ENCODE data around the gene RAD51B.

The RAD51B gene

DNA sequence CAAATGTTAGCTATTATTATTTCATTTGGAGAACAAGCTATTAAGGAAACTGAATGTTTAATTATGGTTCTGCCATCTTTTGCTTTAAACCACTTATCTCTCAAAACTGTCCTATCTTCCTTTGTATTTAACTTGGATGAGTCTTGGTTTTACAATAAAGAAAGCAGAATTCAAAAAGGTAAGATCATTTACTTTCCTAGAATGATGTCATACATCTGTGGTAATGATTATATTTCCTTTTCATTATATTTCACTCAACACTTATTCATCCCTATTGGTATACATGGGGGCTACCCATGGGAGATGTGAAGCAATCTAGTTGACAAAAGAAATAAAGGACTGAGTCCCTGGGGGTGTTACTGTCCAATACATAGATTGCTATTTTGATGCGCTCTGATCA lies 516.6 kb downstream of the RAD51B start:
- H3K27me3 ChIP-seq (replicated peaks; ENCODE audit: control insufficient read depth, insufficient read depth, low read length) = no peaks in the 10 kb centered on the region
- DNase-seq (ENCODE audit: extremely low read depth, insufficient read length) = no peak
- H3K4me3 ChIP-seq (replicated peaks; ENCODE audit: low read depth, low read length) = no peak overlapping the region
- no peaks in the 10 kb centered on the region for H3K36me3 ChIP-seq (ENCODE audit: control insufficient read depth, insufficient read depth, low read length)
- TF ChIP-seq, protein P1, sequence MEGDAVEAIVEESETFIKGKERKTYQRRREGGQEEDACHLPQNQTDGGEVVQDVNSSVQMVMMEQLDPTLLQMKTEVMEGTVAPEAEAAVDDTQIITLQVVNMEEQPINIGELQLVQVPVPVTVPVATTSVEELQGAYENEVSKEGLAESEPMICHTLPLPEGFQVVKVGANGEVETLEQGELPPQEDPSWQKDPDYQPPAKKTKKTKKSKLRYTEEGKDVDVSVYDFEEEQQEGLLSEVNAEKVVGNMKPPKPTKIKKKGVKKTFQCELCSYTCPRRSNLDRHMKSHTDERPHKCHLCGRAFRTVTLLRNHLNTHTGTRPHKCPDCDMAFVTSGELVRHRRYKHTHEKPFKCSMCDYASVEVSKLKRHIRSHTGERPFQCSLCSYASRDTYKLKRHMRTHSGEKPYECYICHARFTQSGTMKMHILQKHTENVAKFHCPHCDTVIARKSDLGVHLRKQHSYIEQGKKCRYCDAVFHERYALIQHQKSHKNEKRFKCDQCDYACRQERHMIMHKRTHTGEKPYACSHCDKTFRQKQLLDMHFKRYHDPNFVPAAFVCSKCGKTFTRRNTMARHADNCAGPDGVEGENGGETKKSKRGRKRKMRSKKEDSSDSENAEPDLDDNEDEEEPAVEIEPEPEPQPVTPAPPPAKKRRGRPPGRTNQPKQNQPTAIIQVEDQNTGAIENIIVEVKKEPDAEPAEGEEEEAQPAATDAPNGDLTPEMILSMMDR (IDR thresholded peaks at IDR 0.05; ENCODE audit: insufficient read depth, low read length, poor library complexity, severe bottlenecking) = no peak

- Histone ChIP-seq H3K27me3 (replicated peaks; ENCODE audit: control insufficient read depth, insufficient read depth, low read length) (no peaks in the 10 kb centered on the region), H3K4me3 (replicated peaks; ENCODE audit: low read depth, low read length) (no peak overlapping the region), H3K36me3 (ENCODE audit: control insufficient read depth, insufficient read depth, low read length) (no peaks in the 10 kb centered on the region)
- DNase-seq (ENCODE audit: extremely low read depth, insufficient read length) = no peak
- TF ChIP-seq, protein P1 (IDR thresholded peaks at IDR 0.05; ENCODE audit: insufficient read depth, low read length, poor library complexity, severe bottlenecking) = no peak
Observed at GRCh38 chr14:68337279-68337678, 517.7 kb downstream of the RAD51B start.

DNA sequence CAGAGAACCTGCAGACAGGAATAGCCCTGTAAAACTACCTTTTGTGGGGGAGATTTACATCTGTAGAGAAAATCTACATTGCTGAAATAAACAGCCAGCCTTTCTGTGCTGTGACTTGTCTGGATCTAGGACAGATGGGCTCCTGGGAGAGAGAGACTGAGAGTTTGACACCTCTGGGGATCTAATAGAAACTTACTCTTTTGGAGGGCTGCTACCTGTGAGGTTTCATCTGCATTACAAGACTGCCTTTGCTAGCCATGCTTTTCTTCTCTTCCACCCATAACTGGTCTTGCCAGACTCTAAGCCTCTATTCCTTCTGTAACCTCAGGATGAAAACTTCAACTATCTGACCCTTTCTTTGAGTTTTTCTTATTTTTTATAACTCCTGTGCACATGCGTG lies 520.7 kb downstream of the RAD51B start:
- H3K36me3 ChIP-seq (ENCODE audit: control insufficient read depth, insufficient read depth, low read length) = no peaks in the 10 kb centered on the region
- H3K27me3 ChIP-seq (replicated peaks; ENCODE audit: control insufficient read depth, insufficient read depth, low read length) = no peaks in the 10 kb centered on the region
- TF ChIP-seq, protein P1 (IDR thresholded peaks at IDR 0.05; ENCODE audit: insufficient read depth, low read length, poor library complexity, severe bottlenecking) = no peak
- H3K4me3 ChIP-seq (replicated peaks; ENCODE audit: low read depth, low read length) = no peak overlapping the region
- no peak for DNase-seq (ENCODE audit: extremely low read depth, insufficient read length)

DNA sequence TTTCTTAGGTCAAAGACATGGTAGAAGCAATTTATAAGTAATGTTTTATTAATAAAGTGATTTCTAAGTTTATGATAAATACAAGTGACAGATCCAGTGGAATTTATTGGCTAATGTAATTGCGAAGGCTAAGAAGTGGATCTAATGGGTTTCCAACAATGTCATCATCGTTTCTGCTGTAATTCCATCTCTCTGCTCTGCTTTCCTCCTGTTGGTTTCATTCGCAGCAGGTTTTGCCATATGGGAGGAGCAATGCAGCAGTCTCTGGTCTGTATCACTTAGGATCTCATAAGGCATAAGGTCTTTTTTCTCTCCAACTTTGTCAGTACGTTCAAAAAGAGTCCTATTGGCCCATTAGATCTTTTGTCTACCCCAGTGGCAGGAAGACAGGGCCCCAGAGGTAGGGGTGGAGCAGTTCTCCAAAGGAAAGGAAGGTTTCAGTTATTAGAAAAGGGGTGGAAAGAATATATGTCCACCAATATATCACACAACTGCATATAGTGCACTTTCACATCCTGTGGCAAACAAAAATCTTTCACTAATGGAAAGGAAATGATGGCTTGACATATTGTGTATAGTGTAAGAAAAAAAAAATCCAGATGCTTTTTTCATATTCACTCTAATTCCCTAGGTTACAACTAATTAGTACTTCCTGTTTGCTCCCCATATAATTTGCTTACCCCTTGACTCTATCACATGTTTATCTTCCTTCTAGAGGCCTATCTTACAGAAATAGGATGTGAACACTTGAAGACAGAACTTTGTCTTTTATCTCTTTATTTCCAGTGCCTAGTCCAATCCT lies 522.0 kb downstream of the RAD51B start:
- H3K27me3 ChIP-seq (replicated peaks; ENCODE audit: control insufficient read depth, insufficient read depth, low read length) = no peaks in the 10 kb centered on the region
- no peaks in the 10 kb centered on the region for H3K36me3 ChIP-seq (ENCODE audit: control insufficient read depth, insufficient read depth, low read length)
- DNase-seq (ENCODE audit: extremely low read depth, insufficient read length) = peak; percentile 70
- TF ChIP-seq, protein P1 (IDR thresholded peaks at IDR 0.05; ENCODE audit: insufficient read depth, low read length, poor library complexity, severe bottlenecking) = no peak
- no peak overlapping the region for H3K4me3 ChIP-seq (replicated peaks; ENCODE audit: low read depth, low read length)

DNA sequence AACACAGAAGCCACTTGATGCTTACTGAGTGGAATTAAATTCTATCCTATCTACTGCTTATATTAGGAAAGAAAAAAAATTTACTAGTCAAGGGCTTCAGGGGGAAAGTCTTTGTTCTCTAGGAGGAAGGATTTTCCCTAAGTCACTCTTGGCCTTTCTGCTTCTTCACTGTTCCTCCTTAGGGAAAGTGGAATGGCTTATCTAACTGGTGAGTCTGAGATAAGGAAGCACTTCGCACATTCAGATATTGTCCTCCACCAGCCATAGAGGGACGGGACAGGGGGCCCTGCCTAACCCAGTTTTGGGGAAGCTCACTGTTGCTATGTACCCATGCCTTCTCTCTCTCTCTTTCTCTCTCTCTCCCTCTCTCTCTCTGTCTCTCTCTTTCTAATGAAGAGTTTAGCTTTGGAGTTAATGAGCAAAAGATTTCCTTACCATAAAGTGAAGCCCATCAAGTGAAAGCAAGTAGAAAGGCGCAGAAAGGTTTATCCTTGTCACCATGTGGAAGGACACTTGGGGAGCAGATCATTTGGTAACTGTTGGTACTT lies 522.7 kb downstream of the RAD51B start:
- Histone ChIP-seq H3K27me3 (replicated peaks; ENCODE audit: control insufficient read depth, insufficient read depth, low read length) (no peaks in the 10 kb centered on the region), H3K4me3 (replicated peaks; ENCODE audit: low read depth, low read length) (no peak overlapping the region), H3K36me3 (ENCODE audit: control insufficient read depth, insufficient read depth, low read length) (no peaks in the 10 kb centered on the region)
- DNase-seq (ENCODE audit: extremely low read depth, insufficient read length) = no peak
- TF ChIP-seq, protein P1 (IDR thresholded peaks at IDR 0.05; ENCODE audit: insufficient read depth, low read length, poor library complexity, severe bottlenecking) = no peak
